Activated CD4-positive, alpha-beta memory T cell treated with anti-CD3 and anti-CD28 coated beads for 36 hours (primary cell): ENCODE data around the gene TSPAN11. TPM values are rescaled to one million over a fixed set of nuclear protein-coding genes. Genes with fewer than 3 reads are reported as not detected.

ENCODE experiments used
- CTCF ChIA-PET: fragments of 350-600 bp; sonication (Branson Sonifier 250); formaldehyde crosslinking; loops from one replicate; lab custom pipeline; 2021; ENCODE audit warnings: antibody characterized with exemption, inconsistent platforms; lab: Charles Lee
- POLR2A ChIA-PET: fragments of 350-600 bp; sonication (Branson Sonifier 250); formaldehyde crosslinking; loops from one replicate; lab custom pipeline; 2021; ENCODE audit warnings: antibody characterized with exemption; lab: Charles Lee
- DNase-seq: peaks from one replicate; pipeline ENCODE4 v3.0.0-alpha.2; 2020
- H3K27ac Mint-ChIP-seq: one replicate; pipeline ENCODE4 v1.8.0; 2021; ENCODE audit warnings: mixed read lengths
- H3K27me3 Mint-ChIP-seq: one replicate; pipeline ENCODE4 v1.8.0; 2021; ENCODE audit warnings: mixed read lengths
- H3K36me3 Mint-ChIP-seq: one replicate; pipeline ENCODE4 v1.8.0; 2021; ENCODE audit warnings: mixed read lengths
- H3K4me1 Mint-ChIP-seq: one replicate; pipeline ENCODE4 v1.8.0; 2021; ENCODE audit warnings: low read depth, mixed read lengths
- H3K4me3 Mint-ChIP-seq: one replicate; pipeline ENCODE4 v1.8.0; 2021; ENCODE audit warnings: mild to moderate bottlenecking, mixed read lengths
- H3K9me3 Mint-ChIP-seq: one replicate; pipeline ENCODE4 v1.8.0; 2021; ENCODE audit warnings: mixed read lengths
- intact Hi-C: fragments of 100-400 bp; cut with micrococcal nuclease; formaldehyde crosslinking; loops from one replicate; pipeline ENCODE4 v1.15.1; 2023
- total RNA-seq, 2 experiments: library from RNA; stranded (reverse); gene quantifications; one replicate each; pipeline ENCODE4 v1.2.3, GENCODE V29; 2021

The TSPAN11 gene
- total RNA-seq, 2 experiments from 2014 or later = not detected

DNA sequence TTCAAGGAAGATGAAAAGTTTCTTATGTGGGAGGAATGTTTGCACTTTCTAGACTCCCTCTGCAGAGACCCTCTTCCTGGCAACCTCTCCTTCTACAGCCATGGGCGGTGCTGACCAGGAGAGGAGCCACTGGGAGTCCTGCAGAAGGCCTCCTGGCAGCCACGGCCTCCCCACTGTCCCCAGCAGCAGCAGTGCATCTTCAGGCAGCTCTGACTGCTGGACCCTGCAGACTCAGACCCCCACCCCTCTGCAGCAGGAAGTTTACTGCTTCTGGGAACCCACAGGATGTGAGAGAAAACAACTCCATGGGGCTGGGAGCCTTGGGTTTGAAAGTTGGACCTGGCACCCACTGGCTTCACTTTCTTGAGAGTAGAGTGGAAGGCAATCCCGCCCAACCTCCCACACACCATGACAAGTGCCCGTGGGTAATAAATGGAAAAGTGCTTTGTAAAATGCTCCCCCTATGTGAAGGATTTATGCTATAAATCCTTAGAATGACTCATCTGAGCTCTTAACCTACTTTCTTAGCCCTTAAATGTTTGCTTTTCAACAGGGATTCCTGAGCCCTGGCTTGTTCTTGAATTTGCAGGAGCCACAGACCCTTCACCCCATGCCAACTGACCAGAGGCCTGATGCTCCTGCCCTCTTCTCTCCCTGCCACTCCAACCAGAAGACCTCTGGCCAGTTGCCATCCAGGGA is 109.6 kb downstream of the TSPAN11 start:
- Mint-ChIP-seq H3K27ac (no peak overlapping the region), H3K36me3 (no peaks in the 10 kb centered on the region), H3K9me3 (no peaks in the 10 kb centered on the region), H3K4me3 (no peak overlapping the region), H3K27me3 (peaks cover 11% of the 10 kb centered on the region), H3K4me1 (no peaks in the 10 kb centered on the region)
- intact Hi-C loops = no loop called here
- POLR2A ChIA-PET = no interaction called here
- CTCF ChIA-PET = interaction anchor here (2.7 kb wide), 1 partner anchor 189 kb away, joined by 6 read pairs; no protein-coding TSS in a partner anchor
- no peak for DNase-seq

DNA sequence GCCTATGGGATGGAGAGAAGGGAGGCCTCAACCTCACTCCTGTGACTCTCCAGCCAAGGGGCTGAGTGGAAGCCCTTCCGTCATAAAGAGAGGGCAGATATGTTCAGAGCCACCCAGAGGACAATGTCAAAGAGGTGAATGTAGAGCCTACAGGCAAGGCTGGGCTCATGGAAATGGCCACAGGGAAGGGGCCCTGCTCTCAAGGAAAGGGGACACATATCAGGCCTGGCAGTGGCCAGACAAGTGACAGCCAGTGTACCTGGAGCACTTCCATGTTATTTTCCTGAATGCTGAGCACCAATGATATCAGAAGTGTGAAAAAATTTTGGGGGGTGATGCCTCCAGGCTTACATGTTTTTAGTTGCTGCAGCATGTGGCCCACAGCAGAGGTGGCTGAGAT is 110.5 kb downstream of the TSPAN11 start:
- POLR2A ChIA-PET = no interaction called here
- CTCF ChIA-PET = no interaction called here

DNA sequence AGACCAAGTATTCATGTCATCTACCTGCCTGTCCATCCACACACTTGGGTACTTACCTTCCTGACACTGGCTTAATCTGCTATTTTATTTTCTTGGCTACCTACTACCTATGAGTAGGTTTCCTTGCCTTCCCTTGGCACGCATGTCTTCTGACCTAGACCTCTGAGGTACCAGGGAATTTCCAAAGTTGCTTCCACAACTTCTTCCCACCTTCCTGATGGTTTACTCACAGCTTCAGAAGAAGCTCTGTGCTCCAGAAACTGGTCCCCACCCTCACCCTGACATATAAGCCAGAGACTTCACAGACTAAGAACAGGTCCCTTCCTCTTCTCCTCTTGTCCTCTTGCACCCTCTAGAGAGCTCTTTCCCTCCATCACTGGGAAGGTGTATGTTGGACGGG is 111.4 kb downstream of the TSPAN11 start:
- ChIA-PET CTCF (no interaction called here), POLR2A (no interaction called here)
- intact Hi-C loops = no loop called here
- no peak overlapping the region for H3K4me3 Mint-ChIP-seq
- H3K9me3 Mint-ChIP-seq = no peaks in the 10 kb centered on the region
- no peaks in the 10 kb centered on the region for H3K36me3 Mint-ChIP-seq
- peaks cover 11% of the 10 kb centered on the region for H3K27me3 Mint-ChIP-seq
- H3K27ac Mint-ChIP-seq = no peak overlapping the region
- no peak for DNase-seq
- H3K4me1 Mint-ChIP-seq = no peaks in the 10 kb centered on the region

More for the DNA sequence above, 110.5 kb downstream of the TSPAN11 start:
- no peak overlapping the region for H3K27ac Mint-ChIP-seq
- no peak for DNase-seq
- no peak overlapping the region for H3K4me3 Mint-ChIP-seq
- H3K27me3 Mint-ChIP-seq = peaks cover 11% of the 10 kb centered on the region
- intact Hi-C loops = no loop called here
- H3K4me1 Mint-ChIP-seq = no peaks in the 10 kb centered on the region
- no peaks in the 10 kb centered on the region for H3K36me3 Mint-ChIP-seq
- no peaks in the 10 kb centered on the region for H3K9me3 Mint-ChIP-seq

DNA sequence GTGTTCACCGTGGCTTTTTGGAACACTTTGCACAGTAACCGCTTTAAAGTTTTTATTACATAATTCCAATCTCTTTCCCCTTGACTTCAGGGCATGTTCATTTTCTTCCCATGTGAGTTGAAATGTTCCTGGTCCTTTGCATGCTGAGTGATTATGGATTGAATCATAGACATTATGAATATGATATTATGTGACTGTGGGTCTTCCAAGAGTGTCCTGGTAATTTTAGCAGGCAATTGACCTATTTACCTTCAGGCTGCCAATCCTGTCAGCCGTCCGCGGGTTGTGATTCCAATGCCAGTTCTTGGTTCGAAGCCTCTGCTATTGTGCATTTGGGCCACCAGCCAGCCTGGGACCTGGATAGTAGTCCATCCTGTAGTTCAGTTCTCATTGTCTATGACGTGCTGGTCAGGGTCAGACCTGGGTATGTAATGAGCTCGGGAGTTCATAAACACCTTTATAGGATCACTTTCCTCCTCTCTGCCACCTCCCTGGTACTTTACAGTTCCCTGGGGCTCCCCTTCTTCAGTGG is 114.6 kb downstream of the TSPAN11 start:
- intact Hi-C loops = no loop called here
- Mint-ChIP-seq H3K9me3 (no peaks in the 10 kb centered on the region), H3K27me3 (peaks cover 13% of the 10 kb centered on the region), H3K27ac (no peak overlapping the region), H3K4me3 (no peak overlapping the region), H3K4me1 (no peaks in the 10 kb centered on the region), H3K36me3 (no peaks in the 10 kb centered on the region)
- CTCF ChIA-PET = no interaction called here
- POLR2A ChIA-PET = no interaction called here
- no peak for DNase-seq

Other genes starting within 250 kb of the TSPAN11 start
- gene IPO8, start 230.9 kb upstream of the TSPAN11 start, total RNA-seq = 10 to 100 TPM; 39.2 to 41.3 TPM
- gene CAPRIN2, start 171.8 kb upstream of the TSPAN11 start, total RNA-seq = 10 to 100 TPM in 1 of 2 experiments, 1 to 10 TPM in 1; 10.0 to 11.5 TPM
- gene DDX11, start 147.1 kb downstream of the TSPAN11 start, total RNA-seq = 100 to 1,000 TPM; 115 to 116 TPM